ENCODE data around the gene WDR59.
"Not testable (repeated sequence)": the region's sequence is repeated elsewhere in the genome, so short reads cannot be mapped to it uniquely, and the experiment has no call there.

The WDR59 gene

GRCh38 chr16:74982256-74982655, 2.7 kb downstream of the WDR59 start:
- DNase-seq (ENCODE audit: low spot score), result no peak

- DNase-seq (ENCODE audit: low spot score), result no peak
These were observed 9.3 kb downstream of the WDR59 start for GRCh38 chr16:74975591-74975990.

DNA sequence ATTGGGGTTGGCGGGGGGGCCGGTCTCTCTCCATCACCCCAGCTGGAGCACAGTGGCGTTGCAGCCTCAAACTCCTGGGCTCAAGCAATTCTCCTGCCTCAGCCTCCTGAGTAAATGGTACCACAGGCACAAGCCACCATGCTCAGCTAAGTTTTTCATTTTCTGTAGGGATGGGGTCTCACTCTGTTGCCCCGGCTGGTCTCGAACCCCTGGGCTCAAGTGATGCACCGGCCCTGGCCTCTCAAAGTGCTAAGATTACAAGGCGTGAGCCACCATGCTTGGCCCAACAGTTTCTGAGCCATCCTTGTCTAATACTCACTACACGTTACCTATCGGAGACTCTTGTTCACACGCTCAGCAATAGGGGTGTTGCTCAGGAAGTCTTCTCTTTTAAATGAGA, 11.6 kb downstream of the WDR59 start:
- no peak for DNase-seq (ENCODE audit: low spot score)

DNA sequence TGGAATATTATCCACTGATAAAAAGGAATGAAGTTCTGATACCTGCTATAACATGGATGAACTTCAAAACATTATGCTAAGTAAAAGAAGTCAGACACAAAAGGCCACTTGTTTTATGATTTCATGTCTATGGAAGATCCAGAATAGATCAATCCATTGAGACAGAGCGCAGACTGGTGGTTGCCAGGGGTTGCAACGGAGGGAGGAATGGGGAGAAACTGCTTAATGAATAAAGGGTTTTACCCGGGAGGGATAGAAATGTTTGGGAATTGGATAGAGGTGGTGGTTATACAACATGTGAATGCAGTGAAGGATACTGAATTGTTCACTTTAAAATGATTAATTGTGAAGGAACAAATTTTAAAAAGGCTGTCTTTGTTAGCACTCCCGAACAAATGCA, 30.2 kb downstream of the WDR59 start:
- no peak for DNase-seq (ENCODE audit: low spot score)

DNA sequence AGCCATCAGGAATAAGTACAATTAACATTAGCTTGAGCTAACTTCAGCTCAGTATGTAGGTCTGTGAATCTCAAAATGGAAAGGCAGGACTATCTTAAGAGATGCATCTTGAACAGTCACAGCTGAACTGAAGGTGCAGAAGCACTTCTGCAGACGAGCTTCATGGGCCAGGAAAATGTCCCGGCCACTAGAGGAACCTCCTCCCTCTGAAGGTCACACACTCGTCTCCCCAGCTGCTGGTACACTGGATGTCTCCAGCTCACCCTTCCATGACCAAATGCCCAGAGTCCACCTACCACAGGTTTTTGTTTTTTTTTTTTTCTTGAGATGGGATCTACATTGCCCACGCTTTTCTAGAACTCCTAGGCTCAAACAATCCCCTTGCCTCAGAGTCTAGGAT, 33.2 kb downstream of the WDR59 start:
- no peak for DNase-seq (ENCODE audit: low spot score)

DNA sequence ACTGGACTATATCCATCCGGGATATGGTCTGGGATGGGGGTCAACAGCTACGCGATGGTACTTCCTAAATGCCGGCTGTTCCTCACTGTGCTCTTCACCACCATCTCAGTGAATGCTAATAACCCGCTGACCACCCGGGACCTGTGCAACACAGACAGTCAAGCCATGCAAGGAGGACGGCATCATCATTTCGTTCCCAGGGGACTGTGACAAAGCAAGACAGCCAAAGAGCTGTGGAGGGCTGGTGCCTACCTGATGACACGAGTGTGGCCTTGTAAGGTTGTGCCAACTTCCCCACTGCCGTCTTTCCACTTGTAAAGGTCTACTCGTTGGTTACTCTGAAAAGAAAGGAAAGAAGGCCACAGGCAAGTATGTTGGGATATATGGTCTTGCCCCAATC, 33.7 kb downstream of the WDR59 start:
- no peak for DNase-seq (ENCODE audit: low spot score)

DNA sequence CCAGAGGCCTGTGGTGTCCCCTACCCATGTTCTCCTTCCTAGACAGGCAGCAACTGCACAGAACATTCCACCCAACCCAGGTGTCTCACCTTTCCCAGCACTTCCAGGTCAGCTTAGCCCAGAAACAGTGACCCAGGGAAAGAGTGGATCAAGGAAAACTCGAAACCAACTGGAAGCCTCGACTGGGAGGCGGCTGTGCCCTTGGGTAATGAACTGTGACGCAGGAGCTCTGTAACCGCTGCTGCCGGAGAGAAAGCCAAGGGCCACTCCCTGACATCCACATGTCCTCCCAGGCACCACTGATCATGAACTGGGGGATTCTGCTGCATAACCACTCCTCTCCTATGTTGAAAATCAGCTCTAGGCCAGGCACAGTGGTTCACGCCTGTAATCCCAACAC, 34.4 kb downstream of the WDR59 start:
- no peak for DNase-seq (ENCODE audit: low spot score)

DNA sequence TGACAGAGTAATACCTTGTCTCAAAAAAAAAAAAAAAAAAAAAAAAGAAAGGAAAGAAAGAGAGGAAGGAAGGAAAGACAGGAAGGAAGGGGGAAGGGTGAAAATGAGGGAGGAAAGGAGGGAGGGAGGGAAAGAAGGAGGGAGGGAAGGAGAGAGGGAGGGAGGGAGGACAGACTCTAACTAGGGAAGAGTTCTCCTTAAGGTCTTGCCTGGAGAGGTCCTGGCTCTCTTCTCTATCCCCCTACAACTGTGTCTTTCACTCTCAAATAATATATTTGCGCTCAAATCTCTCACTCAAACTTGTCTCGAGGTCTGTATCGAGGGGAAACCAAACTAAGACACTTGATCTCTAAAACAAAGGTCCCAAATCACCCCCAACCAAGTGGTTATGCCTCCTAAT, 35.6 kb downstream of the WDR59 start:
- DNase-seq (ENCODE audit: low spot score), result no peak

DNA sequence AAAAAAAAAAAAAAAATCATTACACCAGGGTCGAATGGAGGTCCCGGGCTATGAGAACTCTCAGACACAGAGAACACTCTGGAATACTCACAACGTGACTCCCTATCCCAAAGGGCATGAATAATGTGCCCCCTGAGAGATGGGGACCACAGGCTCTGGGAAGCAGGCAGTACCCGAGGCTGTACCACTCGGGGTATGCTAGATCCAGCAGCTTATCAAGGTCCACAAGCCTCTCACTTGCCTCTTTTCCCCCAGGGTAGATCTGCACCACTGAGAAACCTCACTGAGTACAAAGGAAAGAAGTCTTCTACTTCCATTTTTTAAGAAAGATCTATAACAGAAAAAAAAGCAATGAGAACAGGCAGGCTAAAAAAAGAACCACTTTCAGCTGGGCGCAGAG, 40.5 kb downstream of the WDR59 start:
- no peak for DNase-seq (ENCODE audit: low spot score)

DNA sequence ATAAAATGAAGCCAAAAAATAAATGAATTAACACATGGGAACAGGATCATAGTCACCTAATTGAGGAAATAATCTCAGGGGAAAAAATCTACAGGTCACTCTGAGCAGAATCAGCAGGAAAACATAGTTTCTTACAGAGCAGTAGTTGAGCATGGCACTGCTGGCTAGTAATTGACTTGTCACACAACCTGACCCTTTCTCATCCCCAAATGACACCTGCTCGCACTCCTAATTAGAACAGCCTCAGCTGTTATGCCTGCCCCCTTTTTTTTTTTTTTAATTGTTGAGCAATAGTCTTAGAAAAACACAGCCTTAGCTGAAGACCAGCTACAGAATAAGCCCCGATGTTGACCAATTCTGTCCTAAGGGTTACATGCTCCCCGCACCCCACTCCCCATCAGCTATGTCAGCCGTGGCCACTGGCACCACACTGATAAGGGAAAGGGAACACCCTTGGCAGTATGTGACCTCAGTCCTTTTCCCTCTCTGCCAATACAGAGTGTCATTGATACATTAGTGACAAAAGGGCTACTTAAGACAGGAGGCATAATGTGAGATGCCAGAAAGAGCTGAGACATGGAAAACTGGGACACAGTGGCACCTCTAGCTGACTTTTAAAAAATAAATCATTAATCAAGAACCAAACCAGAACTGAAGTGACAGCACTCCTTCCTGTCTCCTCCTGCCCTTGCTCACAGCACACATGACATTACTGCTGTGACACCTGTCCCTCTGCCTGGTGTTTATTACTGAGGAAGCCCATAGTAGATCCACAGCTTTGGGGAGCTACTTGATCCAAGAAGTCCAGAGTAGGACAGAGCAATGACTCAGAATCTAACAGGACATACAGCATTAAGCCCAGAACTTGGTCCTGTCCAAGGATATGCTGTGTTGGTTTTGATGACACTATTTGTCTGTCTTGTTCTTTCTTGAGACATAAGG, 41.7 kb downstream of the WDR59 start:
- no peak for DNase-seq (ENCODE audit: low spot score)

GRCh38 chr16:74942566-74942965, 42.4 kb downstream of the WDR59 start:
- no peak for DNase-seq (ENCODE audit: low spot score)

- no peak for DNase-seq (ENCODE audit: low spot score)
These were observed 45.2 kb downstream of the WDR59 start for GRCh38 chr16:74939688-74940087.

- peak; percentile 80 for DNase-seq (ENCODE audit: low spot score)
These were observed 47.9 kb downstream of the WDR59 start for GRCh38 chr16:74936902-74937560.

DNA sequence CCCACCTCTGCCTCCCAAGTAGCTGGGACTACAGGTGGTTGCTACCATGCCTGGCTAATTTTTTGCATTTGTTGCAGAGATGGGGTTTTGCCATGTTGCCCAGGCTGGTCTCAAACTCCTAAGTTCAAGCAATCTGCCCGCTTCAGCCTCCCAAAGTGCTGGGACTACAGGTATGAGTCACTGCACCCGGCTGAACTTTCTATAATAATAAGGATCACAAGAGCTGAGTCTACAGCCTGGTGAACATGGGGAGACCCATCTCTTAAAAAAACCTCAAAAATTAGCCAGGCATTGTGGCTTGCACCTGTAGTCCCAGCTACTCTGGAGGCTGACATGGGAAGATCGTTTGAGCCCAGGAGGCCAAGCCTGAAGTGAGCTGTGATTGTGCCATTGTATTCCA, 53.5 kb downstream of the WDR59 start:
- DNase-seq (ENCODE audit: low spot score), result no peak

DNA sequence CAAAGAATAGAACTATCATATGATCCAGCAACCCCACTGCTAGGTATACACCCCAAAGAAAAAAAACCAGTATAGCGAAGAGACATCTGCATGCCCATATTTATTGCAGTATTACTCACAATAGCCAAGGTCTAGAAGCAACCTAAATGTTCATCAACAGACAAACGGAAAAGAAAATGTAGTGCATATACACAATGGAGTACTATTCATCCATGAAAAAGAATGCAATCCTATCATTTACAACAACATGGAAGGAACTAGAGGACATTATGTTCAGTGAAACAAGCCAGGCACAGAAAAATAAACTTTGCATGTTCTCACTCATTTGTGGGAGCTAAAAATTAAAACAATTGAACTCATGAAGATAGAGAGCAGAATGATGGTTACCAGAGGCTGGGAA, 55.3 kb downstream of the WDR59 start:
- no peak for DNase-seq (ENCODE audit: low spot score)

- DNase-seq (ENCODE audit: low spot score), result no peak
These were observed 58.1 kb downstream of the WDR59 start for GRCh38 chr16:74926805-74927204.

DNA sequence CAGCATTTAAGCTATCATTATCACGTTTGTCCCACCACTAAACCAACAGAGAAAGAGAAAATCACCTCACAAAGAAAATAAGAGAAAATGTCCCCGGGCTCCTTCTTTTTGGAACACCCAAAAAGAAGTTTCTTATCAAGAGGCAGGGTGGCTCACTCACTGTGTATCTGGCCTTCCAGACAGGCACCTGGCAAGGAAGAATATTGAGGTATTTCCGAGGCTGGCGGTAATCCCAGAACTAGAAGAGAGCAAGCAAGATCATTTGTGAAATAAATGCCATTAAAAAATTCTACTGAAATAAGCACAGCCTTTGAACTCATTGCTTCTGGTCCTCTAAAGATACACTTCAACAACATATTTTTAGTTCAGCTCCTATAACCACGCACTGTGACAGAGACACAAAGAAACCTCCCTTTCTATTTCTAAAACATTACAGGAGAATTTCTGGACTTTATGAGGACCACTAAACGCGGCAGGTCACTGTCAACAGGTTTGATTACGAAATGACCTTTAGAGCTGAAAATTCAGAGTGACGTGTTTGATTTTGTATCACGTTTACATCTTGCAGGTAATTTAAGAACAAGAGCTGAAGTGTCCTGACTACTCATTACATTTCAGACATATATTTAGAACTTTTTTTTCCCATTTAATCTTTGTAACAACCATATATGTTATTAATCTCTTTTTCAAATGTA, 61.0 kb downstream of the WDR59 start:
- DNase-seq (ENCODE audit: low spot score), result no peak

DNA sequence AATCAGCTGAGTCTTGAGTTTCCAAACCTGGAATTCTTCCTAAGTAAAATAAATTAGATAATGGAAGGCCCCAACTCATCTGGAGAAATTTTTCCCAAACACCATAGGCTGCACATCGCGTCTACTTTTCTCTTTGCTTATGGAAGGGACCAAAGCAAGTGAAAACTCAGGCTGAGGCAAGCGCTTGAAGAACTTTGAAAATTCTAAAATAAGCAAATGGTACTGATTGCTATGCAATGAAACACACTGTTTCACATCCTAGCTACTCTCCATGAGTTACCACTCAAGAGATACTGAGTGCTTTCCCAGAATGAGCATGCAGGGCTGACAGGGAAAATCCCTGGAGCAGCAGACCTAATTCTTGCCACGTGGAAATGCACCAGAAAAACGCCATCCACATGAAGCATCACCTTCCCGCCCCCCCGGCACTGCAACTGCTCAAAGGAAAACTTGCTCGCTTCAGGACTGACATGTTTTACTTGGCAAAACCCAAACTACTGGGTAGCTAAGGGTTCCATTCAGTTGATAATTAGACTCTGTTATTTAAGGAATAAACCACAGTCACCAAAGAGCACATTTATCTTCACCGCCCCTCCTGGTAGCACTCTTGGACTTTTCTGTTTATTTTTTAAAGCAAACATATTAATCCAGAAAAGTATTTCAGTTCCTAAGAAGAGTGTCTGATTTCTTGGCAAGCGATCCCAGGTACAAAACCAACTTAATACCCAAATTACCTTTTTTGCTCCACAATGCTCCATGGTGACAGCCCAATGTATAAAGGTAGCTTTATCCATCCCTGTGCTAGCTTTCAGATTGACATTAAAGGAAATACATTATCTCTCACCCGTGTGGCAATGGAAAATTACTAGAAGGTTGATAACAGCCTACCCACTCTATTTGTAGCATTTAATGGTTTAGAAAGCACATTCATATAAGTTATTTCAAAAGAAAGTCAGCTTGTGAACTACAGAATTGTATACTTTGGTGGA, 62.5 kb downstream of the WDR59 start:
- DNase-seq (ENCODE audit: low spot score), result no peak

GRCh38 chr16:74921051-74921450, 63.9 kb downstream of the WDR59 start:
- DNase-seq (ENCODE audit: low spot score), result no peak

GRCh38 chr16:74909665-74910064, 75.3 kb downstream of the WDR59 start:
- no peak for DNase-seq (ENCODE audit: low spot score)

DNA sequence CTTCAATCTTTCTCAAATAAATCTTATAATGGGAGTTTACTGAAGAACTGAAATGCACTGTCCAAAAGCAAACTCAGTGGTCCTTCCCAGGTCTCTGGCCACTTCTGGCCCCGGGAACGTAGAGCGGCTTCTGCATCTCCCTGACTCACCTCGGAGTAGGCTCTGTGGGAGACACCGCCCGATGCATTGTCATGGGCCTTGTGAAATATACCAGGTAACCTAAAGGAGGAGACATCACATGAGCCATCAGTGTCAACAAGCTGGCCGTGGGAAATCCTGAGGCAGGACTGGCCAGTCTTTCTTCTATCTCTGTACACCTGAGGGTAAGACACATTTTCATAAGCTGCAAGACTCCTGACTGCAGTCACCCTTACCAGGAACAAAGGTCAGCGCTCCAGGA, 76.2 kb downstream of the WDR59 start:
- DNase-seq (ENCODE audit: low spot score), result not testable (repeated sequence)

All from AG20443 (cell line).